GM12892 (cell line): Measurements from ENCODE around the gene NFASC.

Source experiments
- POLR2A ChIP-seq: IDR thresholded peaks from 2 replicates; pipeline ENCODE4 v1.6.1; 2011; ENCODE audit warnings: low read depth, low read length, control low read depth
- POLR2AphosphoS5 ChIP-seq: IDR thresholded peaks from 2 replicates; pipeline ENCODE4 v1.6.1; 2011; ENCODE audit warnings: low read depth, low read length, control low read depth
- TAF1 ChIP-seq: IDR thresholded peaks from 2 replicates; pipeline ENCODE4 v1.6.1; 2011; ENCODE audit warnings: low read depth, mild to moderate bottlenecking, control low read depth, low read length, borderline replicate concordance

DNA sequence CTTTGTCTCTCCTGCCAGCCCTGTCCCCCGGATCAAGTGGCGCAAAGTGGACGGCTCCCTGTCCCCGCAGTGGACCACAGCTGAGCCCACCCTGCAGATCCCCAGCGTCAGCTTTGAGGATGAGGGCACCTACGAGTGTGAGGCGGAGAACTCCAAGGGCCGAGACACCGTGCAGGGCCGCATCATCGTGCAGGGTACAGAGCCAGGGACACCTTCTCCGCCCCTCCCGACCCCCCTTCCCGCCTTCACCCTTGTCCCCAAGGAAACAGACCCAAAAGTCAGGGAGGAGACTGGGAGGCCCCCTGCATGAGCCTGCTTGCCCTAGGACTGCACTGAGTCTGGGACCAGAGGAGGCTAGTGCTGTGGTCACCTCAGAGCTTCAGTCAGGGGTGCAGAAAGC lies 190.6 kb downstream of the NFASC start:
- TF ChIP-seq POLR2AphosphoS5 (no peak), TAF1 (no peak), POLR2A (no peak)
